Measurements from ENCODE around the gene ENO1. TPM values are rescaled to one million over a fixed set of nuclear protein-coding genes. Genes with fewer than 3 reads are reported as not detected.

ENO1 gene
- total and polyA plus RNA-seq, 2 of the 8 experiments (the other 6 are each of a cell fraction or from before 2014, with no cell fraction given): 1,763 to 2,117 TPM

DNA sequence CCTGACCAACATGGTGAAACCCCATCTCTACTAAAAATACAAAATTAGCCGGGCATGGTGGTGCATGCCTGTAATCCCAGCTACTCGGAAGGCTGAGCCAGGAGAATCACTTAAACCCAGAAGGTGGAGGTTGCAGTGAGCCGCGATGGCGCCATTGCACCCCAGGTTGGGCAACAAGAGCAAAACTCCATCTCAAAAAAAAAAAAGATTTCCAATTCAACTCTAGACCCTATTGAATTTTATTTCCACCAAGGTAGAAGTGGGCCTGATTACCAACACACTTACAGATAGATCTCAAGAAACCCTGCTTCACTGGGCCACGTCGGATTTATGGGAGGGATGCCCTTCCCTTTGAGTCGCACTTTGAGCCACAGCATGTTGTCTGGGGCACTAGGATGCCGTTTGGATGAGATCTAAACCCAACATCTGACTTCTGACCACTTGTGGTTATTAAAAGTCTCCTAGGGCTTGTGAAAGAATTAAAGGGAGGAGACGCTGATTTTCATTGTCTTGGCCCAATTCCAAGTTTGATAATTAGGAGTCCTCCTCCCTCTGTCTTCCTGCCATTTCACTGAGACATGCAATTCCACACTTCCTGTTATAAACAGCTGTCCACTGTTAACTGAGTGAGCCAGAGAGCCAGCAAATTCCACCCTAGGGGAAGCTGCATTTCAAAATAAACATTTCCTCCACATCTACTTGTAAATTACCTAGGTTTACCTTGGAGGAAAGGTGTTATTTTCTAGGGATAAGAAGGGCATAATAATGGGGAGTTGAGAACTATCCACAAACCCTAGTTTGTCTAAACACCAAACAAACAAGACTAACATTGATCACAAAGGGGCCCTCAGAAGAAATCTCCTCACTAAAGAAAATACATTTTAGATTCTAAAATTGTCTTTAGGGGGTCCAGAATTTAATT lies 55.9 kb downstream of the ENO1 start:
- Histone ChIP-seq H3K14ac (ENCODE audit: insufficient read length) (no peak overlapping the region), H2BK120ac (replicated peaks; ENCODE audit: low read depth, low read length) (no peak overlapping the region), H2BK5ac (ENCODE audit: low read depth, low read length) (no peak overlapping the region), H3K9me3 (ENCODE audit: insufficient read depth in 2 of 2, low read depth in 1 of 2, low read length in 1 of 2) (no peaks in the 10 kb centered on the region), H4K91ac (replicated peaks; ENCODE audit: insufficient read length, low read length) (peak overlapping the region; percentile 8), H2BK20ac (ENCODE audit: low read length) (peak overlapping the region; percentile 84; the same call in 1 of the 2 replicates), H3K27me3 (replicated peaks in 1 of 4; ENCODE audit: control insufficient read depth in 3 of 4, extremely low read depth in 1 of 4, insufficient read depth in 3 of 4, low read length in 3 of 4) (no peaks in the 10 kb centered on the region), H4K20me1 (replicated peaks in 1 of 2; ENCODE audit: control insufficient read depth in 1 of 2, insufficient read depth in 2 of 2, low read length in 2 of 2) (no peaks in the 10 kb centered on the region), H3K4me2 (ENCODE audit: insufficient read depth in 1 of 2, low read depth in 2 of 2, low read length in 2 of 2) (no peak overlapping the region), H3K9ac (replicated peaks in 1 of 4; ENCODE audit: extremely low read depth in 1 of 4, low read depth in 3 of 4, low read length in 3 of 4) (no peak overlapping the region), H2BK15ac (ENCODE audit: low read length) (peak overlapping the region; percentile 31; the same call in 1 of the 2 replicates), H2AK5ac (ENCODE audit: low read depth, low read length) (no peak overlapping the region), H2AFZ (ENCODE audit: low read length) (0 out of 2 replicates have a peak overlapping the region, but pooled peaks have one; percentile 8), H3K23ac (ENCODE audit: insufficient read length) (no peak overlapping the region), H3K79me1 (ENCODE audit: low read depth, low read length) (no peaks in the 10 kb centered on the region), H3K27ac (ENCODE audit: low read depth, low read length) (no peak overlapping the region), H2BK12ac (ENCODE audit: low read depth, low read length) (no peak overlapping the region), H3K4me1 (replicated peaks in 1 of 4; ENCODE audit: control insufficient read depth in 3 of 4, insufficient read depth in 4 of 4, low read length in 3 of 4) (peaks cover 0 to 4% (median 3%) of the 10 kb centered on the region in 4 experiments; a peak in 3 of 7 replicates), H3K4me3 (ENCODE audit: extremely low read depth in 1 of 4, insufficient read depth in 2 of 4, low read depth in 3 of 4, low read length in 4 of 4) (no peak overlapping the region), H3K23me2 (ENCODE audit: low read depth, low read length) (peaks cover 3% of the 10 kb centered on the region; the same call in 1 of the 2 replicates), H3K79me2 (ENCODE audit: control insufficient read depth in 1 of 2, insufficient read depth in 2 of 2, low read length in 2 of 2) (no peaks in the 10 kb centered on the region), H4K5ac (ENCODE audit: insufficient read length, low read depth, low read length) (no peak overlapping the region), H3K18ac (ENCODE audit: extremely low read depth, low read length) (peak overlapping the region; percentile 85; the same call in 1 of the 2 replicates), H3K4ac (replicated peaks; ENCODE audit: insufficient read length, low read depth, low read length) (peak overlapping the region; percentile 13), H3K36me3 (ENCODE audit: control insufficient read depth in 2 of 4, insufficient read depth in 4 of 4, low read length in 3 of 4) (no peaks in the 10 kb centered on the region), H4K8ac (ENCODE audit: extremely low read depth, insufficient read depth, low read length) (no peak overlapping the region), H3K56ac (replicated peaks; ENCODE audit: insufficient read length, low read depth, low read length) (no peak overlapping the region)
- FAIRE-seq (no peak), DNase-seq (ENCODE audit: low read depth in 1 of 2, low spot score in 2 of 2) (no peak)
- POLR2A ChIA-PET (ENCODE audit: partially characterized antibody): interaction anchor here (0.6 to 1.8 kb wide), 4 partner anchors 9 to 473 kb away, joined by 3 to 4 read pairs (median 4); no protein-coding TSS in a partner anchor
- 90% methylated on average over 10 of the region's 10 CpGs; no CpG with 5 or more reads in 1 of the 2 experiments for WGBS, 2 experiments (ENCODE audit: extremely low coverage in 1 of 2, insufficient coverage in 1 of 2, insufficient read length in 1 of 2, insufficient replicate concordance in 2 of 2, low coverage in 1 of 2, low lambda C conversion rate in 2 of 2, missing lambda C conversion rate in 1 of 2)
- no peak for TF ChIP-seq KDM1A (IDR thresholded peaks at IDR 0.05; ENCODE audit: borderline replicate concordance, low read length)
- TF ChIP-seq RNF2 (IDR thresholded peaks at IDR 0.05; ENCODE audit: borderline replicate concordance, low read depth, low read length, missing control alignments, poor library complexity, severe bottlenecking): no peak
- TF ChIP-seq, protein P1, sequence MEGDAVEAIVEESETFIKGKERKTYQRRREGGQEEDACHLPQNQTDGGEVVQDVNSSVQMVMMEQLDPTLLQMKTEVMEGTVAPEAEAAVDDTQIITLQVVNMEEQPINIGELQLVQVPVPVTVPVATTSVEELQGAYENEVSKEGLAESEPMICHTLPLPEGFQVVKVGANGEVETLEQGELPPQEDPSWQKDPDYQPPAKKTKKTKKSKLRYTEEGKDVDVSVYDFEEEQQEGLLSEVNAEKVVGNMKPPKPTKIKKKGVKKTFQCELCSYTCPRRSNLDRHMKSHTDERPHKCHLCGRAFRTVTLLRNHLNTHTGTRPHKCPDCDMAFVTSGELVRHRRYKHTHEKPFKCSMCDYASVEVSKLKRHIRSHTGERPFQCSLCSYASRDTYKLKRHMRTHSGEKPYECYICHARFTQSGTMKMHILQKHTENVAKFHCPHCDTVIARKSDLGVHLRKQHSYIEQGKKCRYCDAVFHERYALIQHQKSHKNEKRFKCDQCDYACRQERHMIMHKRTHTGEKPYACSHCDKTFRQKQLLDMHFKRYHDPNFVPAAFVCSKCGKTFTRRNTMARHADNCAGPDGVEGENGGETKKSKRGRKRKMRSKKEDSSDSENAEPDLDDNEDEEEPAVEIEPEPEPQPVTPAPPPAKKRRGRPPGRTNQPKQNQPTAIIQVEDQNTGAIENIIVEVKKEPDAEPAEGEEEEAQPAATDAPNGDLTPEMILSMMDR (IDR thresholded peaks at IDR 0.05; ENCODE audit: control extremely low read depth in 1 of 3, insufficient read depth in 1 of 3, low read depth in 1 of 3, low read length in 3 of 3): no peak
- TF ChIP-seq, protein P2, sequence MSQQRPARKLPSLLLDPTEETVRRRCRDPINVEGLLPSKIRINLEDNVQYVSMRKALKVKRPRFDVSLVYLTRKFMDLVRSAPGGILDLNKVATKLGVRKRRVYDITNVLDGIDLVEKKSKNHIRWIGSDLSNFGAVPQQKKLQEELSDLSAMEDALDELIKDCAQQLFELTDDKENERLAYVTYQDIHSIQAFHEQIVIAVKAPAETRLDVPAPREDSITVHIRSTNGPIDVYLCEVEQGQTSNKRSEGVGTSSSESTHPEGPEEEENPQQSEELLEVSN (IDR thresholded peaks at IDR 0.05): no peak
- TF ChIP-seq ZNF274 (IDR thresholded peaks at IDR 0.05; ENCODE audit: borderline replicate concordance, extremely low read depth, low read length): no peak
- CTCF ChIA-PET (ENCODE audit: partially characterized antibody): interaction anchor here (0.6 to 4.3 kb wide), 6 partner anchors 8 to 390 kb away, joined by 3 to 25 read pairs (median 7); no protein-coding TSS in a partner anchor

Measured in H1 (cell line).